OCI-LY1 (cell line): ENCODE data around the gene LAMA5.

Experiments used
- H2AFZ ChIP-seq: fragments of 200-600 bp; sonication (generic), shearing (Covaris generic); 2 replicates; pipeline ENCODE4 v1.6.0; 2014; ENCODE audit warnings: antibody characterized with exemption, mild to moderate bottlenecking, low read length
- H3F3A ChIP-seq: fragments of 200-600 bp; sonication (generic), shearing (Covaris generic); 2 replicates; pipeline ENCODE4 v1.6.0; 2014; ENCODE audit warnings: mild to moderate bottlenecking, antibody characterized with exemption, low read length, moderate library complexity; ENCODE audit not compliant: insufficient read depth
- H3K27ac ChIP-seq: fragments of 200-600 bp; sonication (generic); 2 replicates; pipeline ENCODE4 v1.5.1; 2014; ENCODE audit warnings: low read length, mixed run types, mild to moderate bottlenecking, low read depth; ENCODE audit not compliant: poor library complexity, severe bottlenecking
- H3K27me3 ChIP-seq: fragments of 200-600 bp; sonication (generic); 2 replicates; pipeline ENCODE4 v1.6.0; 2014; ENCODE audit warnings: antibody characterized with exemption, mild to moderate bottlenecking, low read length, moderate library complexity; ENCODE audit not compliant: insufficient read depth
- H3K36me3 ChIP-seq: fragments of 200-600 bp; sonication (generic); 2 replicates; pipeline ENCODE4 v1.6.1; 2014; ENCODE audit warnings: mild to moderate bottlenecking, antibody characterized with exemption, low read length, moderate library complexity, mixed read lengths; ENCODE audit not compliant: insufficient read depth
- H3K4me1 ChIP-seq: fragments of 200-600 bp; sonication (generic); 2 replicates; pipeline ENCODE4 v1.5.1; 2014; ENCODE audit warnings: mild to moderate bottlenecking, low read length, moderate library complexity; ENCODE audit not compliant: insufficient read depth, severe bottlenecking
- H3K4me2 ChIP-seq: fragments of 200-600 bp; sonication (generic), shearing (Covaris generic); 2 replicates; pipeline ENCODE4 v1.6.1; 2014; ENCODE audit warnings: low read length
- H3K4me3 ChIP-seq: fragments of 200-600 bp; sonication (generic); 2 replicates; pipeline ENCODE4 v1.5.1; 2014; ENCODE audit warnings: low read length, low read depth, mild to moderate bottlenecking, mixed read lengths; ENCODE audit not compliant: poor library complexity, severe bottlenecking
- H3K79me2 ChIP-seq: fragments of 200-600 bp; shearing (Covaris generic); 2 replicates; pipeline ENCODE4 v1.6.1; 2016; ENCODE audit warnings: mixed run types, low read length, mixed read lengths; ENCODE audit not compliant: insufficient read depth
- H3K9ac ChIP-seq: fragments of 200-600 bp; sonication (generic), shearing (Covaris generic); 2 replicates; pipeline ENCODE4 v1.6.1; 2014; ENCODE audit warnings: mild to moderate bottlenecking, low read length, mixed read lengths
- H3K9me2 ChIP-seq: fragments of 200-600 bp; sonication (generic), shearing (Covaris generic); 2 replicates; pipeline ENCODE4 v1.6.1; 2014; ENCODE audit warnings: low read depth, mild to moderate bottlenecking, low read length, mixed read lengths
- H3K9me3 ChIP-seq: fragments of 200-600 bp; shearing (Covaris generic); 2 replicates; pipeline ENCODE4 v1.6.1; 2014; ENCODE audit warnings: low read length, mixed read lengths
- H4K20me1 ChIP-seq: fragments of 200-600 bp; sonication (generic), shearing (Covaris generic); 2 replicates; pipeline ENCODE4 v1.6.0; 2016; ENCODE audit warnings: mild to moderate bottlenecking, low read length; ENCODE audit not compliant: insufficient read depth
- CTCF ChIP-seq: fragments of 200-600 bp; sonication (generic), shearing (Covaris generic); IDR thresholded peaks from 2 replicates; pipeline ENCODE4 v1.5.1; 2017; ENCODE audit warnings: mild to moderate bottlenecking, antibody characterized with exemption, low read length, moderate library complexity, mixed read lengths
- EZH2 ChIP-seq: fragments of 200-600 bp; sonication (generic), shearing (Covaris generic); IDR thresholded peaks from 2 replicates; pipeline ENCODE4 v1.8.0; 2017; ENCODE audit warnings: borderline replicate concordance, mixed run types, mild to moderate bottlenecking, antibody characterized with exemption, low read length, moderate library complexity, mixed read lengths

LAMA5 gene

GRCh38 chr20:62288535-62289105, 78.5 kb downstream of the LAMA5 start:
- H3K4me1 ChIP-seq, result peaks cover 9% of the 10 kb centered on the region
- H3K36me3 ChIP-seq, result peaks cover 31% of the 10 kb centered on the region
- H2AFZ ChIP-seq, result no peak overlapping the region
- no peaks in the 10 kb centered on the region for H3K9me3 ChIP-seq
- TF ChIP-seq CTCF, result no peak
- TF ChIP-seq EZH2, result no peak
- H3K4me2 ChIP-seq, result no peak overlapping the region
- no peak overlapping the region for H3K4me3 ChIP-seq
- no peaks in the 10 kb centered on the region for H3K27me3 ChIP-seq
- no peak overlapping the region for H3K27ac ChIP-seq
- no peak overlapping the region for H3K9ac ChIP-seq
- no peaks in the 10 kb centered on the region for H4K20me1 ChIP-seq
- no peaks in the 10 kb centered on the region for H3K9me2 ChIP-seq
- no peaks in the 10 kb centered on the region for H3K79me2 ChIP-seq
- H3F3A ChIP-seq, result no peaks in the 10 kb centered on the region

- H3K4me3 ChIP-seq, result no peak overlapping the region
- no peak overlapping the region for H3K9ac ChIP-seq
- H3K9me2 ChIP-seq, result no peaks in the 10 kb centered on the region
- H4K20me1 ChIP-seq, result no peaks in the 10 kb centered on the region
- H2AFZ ChIP-seq, result no peak overlapping the region
- TF ChIP-seq EZH2 (no peak), CTCF (no peak)
- H3F3A ChIP-seq, result no peaks in the 10 kb centered on the region
- no peak overlapping the region for H3K27ac ChIP-seq
- peaks cover 33% of the 10 kb centered on the region for H3K36me3 ChIP-seq
- H3K4me2 ChIP-seq, result no peak overlapping the region
- H3K27me3 ChIP-seq, result no peaks in the 10 kb centered on the region
- H3K9me3 ChIP-seq, result no peaks in the 10 kb centered on the region
- H3K4me1 ChIP-seq, result peaks cover 2% of the 10 kb centered on the region
- no peaks in the 10 kb centered on the region for H3K79me2 ChIP-seq
Observed at GRCh38 chr20:62287759-62288534, 79.2 kb downstream of the LAMA5 start.

- no peak overlapping the region for H3K27ac ChIP-seq
- H3K9me3 ChIP-seq, result no peaks in the 10 kb centered on the region
- H3K4me3 ChIP-seq, result no peak overlapping the region
- no peaks in the 10 kb centered on the region for H3K4me1 ChIP-seq
- no peaks in the 10 kb centered on the region for H3F3A ChIP-seq
- H3K27me3 ChIP-seq, result no peaks in the 10 kb centered on the region
- H3K79me2 ChIP-seq, result no peaks in the 10 kb centered on the region
- H3K9me2 ChIP-seq, result no peaks in the 10 kb centered on the region
- TF ChIP-seq CTCF (no peak), EZH2 (no peak)
- no peaks in the 10 kb centered on the region for H4K20me1 ChIP-seq
- H3K9ac ChIP-seq, result no peak overlapping the region
- H3K36me3 ChIP-seq, result peaks cover 38% of the 10 kb centered on the region
- H2AFZ ChIP-seq, result no peak overlapping the region
- no peak overlapping the region for H3K4me2 ChIP-seq
Observed at GRCh38 chr20:62287129-62287528, 80.0 kb downstream of the LAMA5 start.
